A549 (cell line): Measurements from ENCODE around the gene ANKAR.

Source experiments
- POLR2A ChIP-seq: IDR thresholded peaks from 2 replicates; pipeline ENCODE4 v1.6.1; 2012; ENCODE audit warnings: mild to moderate bottlenecking, low read length
- RCOR1 ChIP-seq: fragments of 150-350 bp; IDR thresholded peaks from 2 replicates; pipeline ENCODE4 v1.6.1; 2014; ENCODE audit warnings: antibody characterized with exemption, low read length, low read depth
- RFX5 ChIP-seq: fragments of 450-650 bp; IDR thresholded peaks from 2 replicates; pipeline ENCODE4 v1.7.1; 2014; ENCODE audit warnings: antibody characterized with exemption, mild to moderate bottlenecking, moderate library complexity
- TF ChIP-seq, protein P1 (sequence below): fragments of >200 bp; sonication (Bioruptor Twin); formaldehyde crosslinking; IDR thresholded peaks from 2 replicates; pipeline ENCODE4 v1.6.1; 2016
- TF ChIP-seq, protein P2 (sequence below): fragments of >200 bp; sonication (Bioruptor Twin); formaldehyde crosslinking; IDR thresholded peaks from 3 replicates; pipeline ENCODE4 v1.5.1; 2016

DNA sequence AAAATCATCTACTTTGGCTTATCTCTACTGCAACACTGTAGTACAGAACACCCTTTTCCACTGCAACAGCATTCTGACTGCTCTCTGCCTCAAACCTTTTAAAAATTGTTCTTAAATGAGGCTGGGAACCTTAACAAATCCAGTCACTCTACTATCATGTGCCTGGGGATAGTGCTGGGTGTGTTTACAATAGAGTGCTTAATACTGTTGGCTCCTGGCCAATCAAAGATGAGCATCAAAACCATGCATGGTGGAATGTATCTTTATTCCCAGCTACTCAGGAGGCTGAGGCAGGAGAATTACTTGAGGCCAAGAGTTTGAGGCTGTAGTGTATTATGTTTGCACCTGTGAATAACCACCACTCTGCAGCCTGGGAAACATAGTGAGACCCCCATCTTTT lies 7.4 kb downstream of the ANKAR start:
- TF ChIP-seq, protein P1, sequence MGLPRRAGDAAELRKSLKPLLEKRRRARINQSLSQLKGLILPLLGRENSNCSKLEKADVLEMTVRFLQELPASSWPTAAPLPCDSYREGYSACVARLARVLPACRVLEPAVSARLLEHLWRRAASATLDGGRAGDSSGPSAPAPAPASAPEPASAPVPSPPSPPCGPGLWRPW = no peak
- TF ChIP-seq POLR2A (no peak), RFX5 (no peak), RCOR1 (no peak)
- TF ChIP-seq, protein P2, sequence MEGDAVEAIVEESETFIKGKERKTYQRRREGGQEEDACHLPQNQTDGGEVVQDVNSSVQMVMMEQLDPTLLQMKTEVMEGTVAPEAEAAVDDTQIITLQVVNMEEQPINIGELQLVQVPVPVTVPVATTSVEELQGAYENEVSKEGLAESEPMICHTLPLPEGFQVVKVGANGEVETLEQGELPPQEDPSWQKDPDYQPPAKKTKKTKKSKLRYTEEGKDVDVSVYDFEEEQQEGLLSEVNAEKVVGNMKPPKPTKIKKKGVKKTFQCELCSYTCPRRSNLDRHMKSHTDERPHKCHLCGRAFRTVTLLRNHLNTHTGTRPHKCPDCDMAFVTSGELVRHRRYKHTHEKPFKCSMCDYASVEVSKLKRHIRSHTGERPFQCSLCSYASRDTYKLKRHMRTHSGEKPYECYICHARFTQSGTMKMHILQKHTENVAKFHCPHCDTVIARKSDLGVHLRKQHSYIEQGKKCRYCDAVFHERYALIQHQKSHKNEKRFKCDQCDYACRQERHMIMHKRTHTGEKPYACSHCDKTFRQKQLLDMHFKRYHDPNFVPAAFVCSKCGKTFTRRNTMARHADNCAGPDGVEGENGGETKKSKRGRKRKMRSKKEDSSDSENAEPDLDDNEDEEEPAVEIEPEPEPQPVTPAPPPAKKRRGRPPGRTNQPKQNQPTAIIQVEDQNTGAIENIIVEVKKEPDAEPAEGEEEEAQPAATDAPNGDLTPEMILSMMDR = no peak
